IPS DF 4.7 (cell line): ENCODE measurements around the gene SLC29A4.
"Not testable (repeated sequence)": the region's sequence is repeated elsewhere in the genome, so short reads cannot be mapped to it uniquely, and the experiment has no call there.

Experiments used
- DNase-seq: peaks from one replicate; pipeline ENCODE4 v3.0.0-alpha.2; 2013; ENCODE audit warnings: low spot score; ENCODE audit errors: extremely low read depth

The SLC29A4 gene

GRCh38 chr7:5273831-5274405 lies 8.8 kb upstream of the SLC29A4 start:
- DNase-seq: not testable (repeated sequence)

- DNase-seq: no peak
Measured at GRCh38 chr7:5274441-5274840, 8.3 kb upstream of the SLC29A4 start.

GRCh38 chr7:5274985-5275431 lies 7.7 kb upstream of the SLC29A4 start:
- not testable (repeated sequence) for DNase-seq

DNA sequence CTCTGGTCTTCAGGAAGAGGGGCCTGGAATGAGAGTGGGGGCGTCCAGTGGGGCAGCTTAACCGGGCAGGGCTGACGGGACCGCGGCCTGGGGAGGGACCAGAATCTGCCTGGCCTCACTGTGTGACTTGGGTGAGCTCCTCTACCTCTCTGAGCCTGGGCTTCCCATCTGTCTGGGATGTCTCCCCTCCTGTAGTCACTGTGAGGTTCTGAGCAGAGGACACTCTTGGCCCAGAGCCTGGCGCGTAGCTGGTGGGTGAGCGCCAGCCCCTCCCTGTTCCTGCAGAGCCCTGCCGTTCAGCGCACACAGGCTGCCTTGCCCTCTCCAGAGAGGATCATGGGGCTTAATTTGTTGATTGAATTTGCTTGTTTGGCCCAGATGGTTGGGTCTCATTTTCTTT lies 7.2 kb upstream of the SLC29A4 start:
- not testable (repeated sequence) for DNase-seq

GRCh38 chr7:5276123-5276522 lies 6.6 kb upstream of the SLC29A4 start:
- not testable (repeated sequence) for DNase-seq

DNA sequence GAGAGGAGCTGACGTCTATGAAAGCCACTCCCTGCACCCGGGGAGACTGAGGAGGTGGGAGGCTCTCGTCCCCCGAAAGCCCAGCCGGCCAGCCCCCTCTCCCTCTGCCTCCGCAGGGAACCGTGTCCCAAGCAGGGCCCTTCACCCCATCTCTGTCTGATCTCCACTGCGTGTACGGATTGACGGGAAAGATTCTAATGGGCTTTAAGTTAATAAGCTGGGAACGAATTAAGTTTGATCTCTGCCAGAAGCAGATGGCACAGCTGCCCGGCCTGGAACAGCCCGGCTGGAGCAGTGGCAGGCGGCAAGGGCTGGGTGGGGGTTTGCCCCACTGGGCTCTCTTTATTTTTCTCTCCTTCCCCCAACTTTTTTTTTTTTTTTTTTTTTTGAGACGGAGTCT lies 6.1 kb upstream of the SLC29A4 start:
- DNase-seq: no peak

GRCh38 chr7:5278766-5279165 lies 4.0 kb upstream of the SLC29A4 start:
- no peak for DNase-seq

DNA sequence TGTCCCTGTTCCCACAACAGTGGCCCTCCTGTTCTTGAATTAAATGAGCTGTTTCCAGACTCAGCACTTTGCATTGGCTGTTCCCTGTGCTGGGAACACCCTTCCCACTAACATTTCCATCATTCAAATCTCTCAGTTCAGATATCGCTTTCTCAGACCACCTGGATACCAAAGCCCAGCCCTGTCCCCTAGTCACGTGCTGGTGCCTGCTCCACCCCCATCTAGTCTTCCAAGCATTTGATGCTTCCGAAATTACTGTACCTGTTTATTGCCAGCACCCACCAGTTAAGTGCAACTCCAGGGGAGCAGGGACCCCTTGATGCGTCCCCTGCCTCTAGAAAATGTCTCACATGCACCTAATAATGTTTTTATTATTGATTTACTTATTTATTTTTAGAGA lies 3.0 kb upstream of the SLC29A4 start:
- no peak for DNase-seq

DNA sequence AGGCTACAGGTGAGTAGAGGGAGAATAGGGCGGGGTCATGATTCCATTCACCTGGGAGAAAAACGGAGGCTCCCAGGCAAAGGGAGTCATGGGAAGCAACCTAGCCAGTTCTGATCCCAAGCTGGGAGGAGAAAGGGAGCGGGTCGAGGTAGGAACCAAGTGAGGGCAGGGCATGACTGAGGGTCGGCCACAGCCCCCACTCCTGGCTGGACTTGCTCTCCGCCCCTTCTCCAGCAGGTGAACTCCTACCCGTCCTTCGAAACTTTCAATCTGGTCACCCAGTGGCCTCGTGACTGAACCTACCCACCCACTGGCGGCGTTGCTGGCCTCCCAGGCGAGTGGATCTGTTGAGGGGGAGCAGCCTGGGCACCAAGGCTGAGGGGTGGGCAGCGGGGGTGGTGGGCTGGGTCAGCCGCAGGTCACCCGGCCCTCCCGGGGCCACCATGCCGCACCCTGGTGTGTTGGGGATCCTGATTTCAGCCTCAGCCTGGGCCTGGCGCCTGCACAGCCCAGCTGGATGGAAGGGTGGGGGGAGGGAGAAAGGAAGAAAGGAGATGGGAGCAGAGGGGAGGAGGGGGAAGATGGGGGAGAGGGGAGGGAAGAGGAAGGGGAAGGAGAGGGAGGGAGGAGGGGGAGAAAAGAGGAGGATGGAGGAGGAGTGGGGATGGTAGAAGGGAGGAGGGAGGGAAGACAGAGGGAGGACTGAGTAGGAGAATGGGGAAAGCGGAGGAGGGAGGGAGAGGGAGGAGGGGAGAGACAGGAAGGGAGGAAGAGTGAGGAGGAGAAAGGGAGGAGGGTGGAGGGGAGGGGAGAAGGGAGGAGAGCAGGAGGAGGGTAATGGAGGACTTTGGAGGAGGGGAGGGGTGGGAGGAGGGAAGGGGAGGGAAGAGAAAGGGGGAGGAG lies 894 bp upstream of the SLC29A4 start:
- not testable (repeated sequence) for DNase-seq

DNA sequence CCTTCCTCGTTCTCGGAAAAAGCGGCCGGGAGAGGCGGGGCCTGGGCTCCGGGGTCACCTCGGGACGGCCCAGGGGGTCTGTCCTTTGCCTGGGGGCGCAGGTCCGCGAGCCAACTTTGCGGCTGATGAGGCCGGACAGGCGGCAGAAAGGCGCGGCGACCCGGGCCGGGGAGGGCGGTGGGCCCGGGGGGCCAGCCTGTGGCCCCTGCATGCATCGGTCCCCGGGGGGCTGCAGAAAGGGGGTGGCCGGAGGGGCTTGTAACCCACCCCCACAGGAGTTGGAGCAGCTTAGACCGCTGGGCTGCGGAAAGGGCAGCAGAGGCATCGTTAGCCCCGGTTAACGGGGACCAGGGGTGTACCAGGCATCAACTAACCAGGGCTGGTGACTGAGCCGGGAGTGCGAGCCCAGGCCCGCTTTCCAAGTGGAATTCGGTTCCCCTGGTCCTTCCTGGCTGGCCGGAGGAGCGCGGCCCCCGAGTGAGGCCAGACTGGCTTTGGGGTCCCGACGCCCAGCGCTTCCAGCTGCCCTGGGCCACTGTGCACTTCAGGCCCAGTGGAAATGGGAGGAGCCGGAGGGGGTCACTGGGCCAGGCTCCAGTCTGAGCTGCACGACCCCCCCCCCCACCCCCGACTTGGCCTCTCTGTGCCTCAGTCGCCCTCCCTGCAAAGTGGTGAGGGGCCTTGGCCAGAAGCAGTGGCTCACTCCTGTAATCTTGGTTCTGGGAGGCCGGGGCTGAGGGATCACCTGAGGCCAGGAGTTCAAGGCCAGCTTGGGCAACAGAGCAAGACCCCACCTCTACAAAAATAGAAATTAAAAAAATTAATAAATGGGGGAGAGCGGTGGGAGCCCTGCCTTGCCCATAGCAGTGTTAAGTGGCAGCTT lies 919 bp downstream of the SLC29A4 start:
- DNase-seq: no peak

- no peak for DNase-seq
Measured at GRCh38 chr7:5284304-5285281, 1.9 kb downstream of the SLC29A4 start.

GRCh38 chr7:5286933-5287332 lies 4.2 kb downstream of the SLC29A4 start:
- no peak for DNase-seq

DNA sequence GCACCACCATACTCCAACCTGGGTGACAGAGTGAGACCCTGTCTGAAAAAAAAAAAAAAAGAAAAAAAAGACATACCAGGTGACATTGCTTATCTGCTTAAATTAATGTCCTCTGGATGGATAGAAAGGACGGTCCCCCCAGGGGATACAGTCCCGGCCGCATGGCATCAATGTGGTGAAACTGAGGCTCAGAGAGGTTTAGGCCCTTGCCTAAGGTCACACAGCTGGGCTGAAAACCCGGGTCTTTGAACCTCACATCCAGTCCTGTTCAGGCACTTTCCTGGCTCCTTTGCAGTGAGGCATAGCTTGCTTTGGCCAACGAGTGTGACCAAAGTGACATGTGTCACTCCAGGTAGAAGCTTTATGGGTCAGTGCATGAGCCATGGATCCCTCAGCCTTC lies 4.6 kb downstream of the SLC29A4 start:
- DNase-seq: not testable (repeated sequence)

DNA sequence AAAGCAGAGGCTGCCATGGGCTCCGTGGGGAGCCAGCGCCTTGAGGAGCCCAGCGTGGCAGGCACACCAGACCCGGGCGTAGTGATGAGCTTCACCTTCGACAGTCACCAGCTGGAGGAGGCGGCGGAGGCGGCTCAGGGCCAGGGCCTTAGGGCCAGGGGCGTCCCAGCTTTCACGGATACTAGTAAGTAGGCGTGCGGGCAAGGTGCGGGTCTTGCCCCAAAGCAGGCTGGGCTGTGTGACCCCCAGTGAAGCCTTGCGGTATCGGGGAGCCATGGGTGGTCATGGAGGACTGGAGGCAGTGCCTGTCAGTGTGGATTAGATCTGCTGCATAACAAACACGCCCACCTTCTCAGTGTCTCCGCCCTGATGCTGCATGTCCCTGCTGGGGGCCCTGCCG lies 5.1 kb downstream of the SLC29A4 start:
- no peak for DNase-seq

- not testable (repeated sequence) for DNase-seq
Measured at GRCh38 chr7:5288560-5288959, 5.8 kb downstream of the SLC29A4 start.

DNA sequence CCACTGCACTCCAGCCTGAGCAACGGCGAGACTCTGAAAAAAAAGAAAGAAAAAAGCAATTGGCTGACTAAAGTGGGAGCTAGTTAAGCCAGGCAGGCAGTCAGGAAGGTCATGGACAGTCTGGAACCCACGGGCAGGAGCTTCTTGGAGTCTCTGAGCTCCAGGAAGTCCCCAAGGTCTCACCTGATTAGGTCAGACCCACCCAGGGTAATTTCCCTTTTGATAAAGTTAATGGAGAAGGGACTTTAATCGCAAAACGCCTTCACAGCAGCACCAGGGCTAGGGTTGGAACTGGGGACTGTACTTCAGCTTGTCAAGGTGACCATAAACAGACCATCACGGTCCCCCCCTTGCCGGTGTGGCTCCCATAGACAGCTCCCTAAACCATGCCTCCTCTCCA lies 6.6 kb downstream of the SLC29A4 start:
- DNase-seq: no peak

- no peak for DNase-seq
Measured at GRCh38 chr7:5291301-5291700, 8.6 kb downstream of the SLC29A4 start.

DNA sequence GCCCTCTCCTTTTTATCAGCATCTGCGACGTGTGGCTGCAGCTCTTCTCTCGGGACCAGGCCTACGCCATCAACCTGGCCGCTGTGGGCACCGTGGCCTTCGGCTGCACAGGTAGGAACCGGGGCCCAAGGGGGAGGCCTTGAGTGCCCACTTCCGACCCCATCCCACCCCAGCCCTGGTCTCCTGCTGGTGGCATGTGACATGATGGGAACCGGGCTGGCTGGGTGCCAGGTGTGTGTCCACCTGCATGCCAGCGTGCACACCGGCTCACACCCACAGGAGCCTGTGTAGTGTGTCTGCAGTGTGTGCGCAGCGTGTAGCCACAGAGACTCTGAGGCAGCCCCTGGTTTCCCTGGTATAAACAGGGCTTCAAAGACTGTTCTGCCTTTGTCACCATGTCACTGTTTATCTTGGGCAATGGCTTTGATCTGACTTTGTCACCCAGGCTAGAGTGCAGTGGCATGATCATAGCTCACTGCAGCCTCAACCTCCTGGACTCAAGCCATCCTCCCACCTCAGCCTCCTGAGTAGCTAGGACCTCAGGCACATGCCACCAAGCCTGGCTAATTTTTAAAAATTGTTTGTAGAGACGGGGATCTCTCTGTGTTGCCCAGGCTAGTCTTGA lies 9.1 kb downstream of the SLC29A4 start:
- not testable (repeated sequence) for DNase-seq

DNA sequence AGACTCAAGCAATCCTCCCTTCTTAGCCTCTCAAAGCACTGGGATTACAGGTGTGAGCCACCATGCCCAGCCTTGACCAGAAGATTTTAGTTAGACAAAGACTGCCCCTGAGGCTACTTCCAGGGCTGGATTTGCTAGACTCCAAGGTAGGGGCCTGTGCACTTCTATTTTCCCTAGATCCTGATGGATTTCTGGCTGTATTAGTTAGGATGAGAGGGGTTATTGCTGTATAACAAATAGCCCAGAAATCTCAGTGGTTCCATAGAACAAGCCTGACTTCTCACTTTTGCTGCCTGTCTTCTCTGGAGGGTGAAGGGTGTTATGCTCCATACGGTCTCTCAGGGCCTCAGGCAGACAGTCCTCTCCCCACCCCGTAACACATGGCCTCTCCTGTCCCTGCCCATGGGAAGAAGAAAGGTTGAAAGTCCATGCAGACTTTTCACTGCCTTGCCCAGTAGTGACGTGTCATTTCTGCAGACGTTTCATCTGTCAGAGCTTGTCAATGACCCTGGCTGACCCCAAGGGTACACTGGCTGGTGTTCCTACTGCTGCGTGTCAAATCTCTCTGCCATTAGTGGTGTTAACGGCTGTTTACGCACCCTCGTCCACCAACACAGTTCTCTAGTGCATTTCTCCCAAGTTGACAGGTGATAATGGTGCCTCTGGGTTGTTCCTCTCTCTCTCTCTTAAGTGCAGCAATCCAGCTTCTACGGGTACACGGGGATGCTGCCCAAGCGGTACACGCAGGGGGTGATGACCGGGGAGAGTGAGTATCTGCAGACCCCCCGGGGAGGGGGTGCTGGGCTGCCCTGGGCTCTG lies 11.6 kb downstream of the SLC29A4 start:
- no peak for DNase-seq
